GDM1 (cell line): ENCODE data around the gene ASTN2.

Source experiments
- DNase-seq: peaks from one replicate; lab custom pipeline; 2025; lab: John Stamatoyannopoulos, UW

ASTN2 gene

GRCh38 chr9:117164512-117164911 is 250.3 kb downstream of the ASTN2 start:
- no peak for DNase-seq

DNA sequence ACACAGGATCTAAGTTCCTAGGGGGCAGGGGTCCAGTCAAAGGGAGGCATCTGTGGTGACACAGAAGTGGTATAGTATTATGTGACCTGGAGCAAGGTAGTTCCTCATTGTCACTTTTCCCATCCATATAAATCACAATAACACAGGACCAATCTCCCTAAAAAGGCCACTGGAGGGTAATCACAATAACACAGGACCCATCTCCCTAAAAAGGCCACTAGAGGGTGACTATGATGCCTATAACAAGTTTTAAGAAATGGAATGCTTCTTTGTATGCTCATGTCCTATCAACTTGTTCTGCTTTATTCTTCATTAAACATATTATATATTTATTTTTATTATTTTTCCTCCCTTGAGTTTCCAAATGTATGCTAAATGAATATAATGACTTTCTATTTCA is 254.6 kb downstream of the ASTN2 start:
- no peak for DNase-seq

- DNase-seq, result no peak
These were observed 257.9 kb downstream of the ASTN2 start for GRCh38 chr9:117156771-117157535.

GRCh38 chr9:117156144-117156688 is 258.6 kb downstream of the ASTN2 start:
- DNase-seq, result no peak

DNA sequence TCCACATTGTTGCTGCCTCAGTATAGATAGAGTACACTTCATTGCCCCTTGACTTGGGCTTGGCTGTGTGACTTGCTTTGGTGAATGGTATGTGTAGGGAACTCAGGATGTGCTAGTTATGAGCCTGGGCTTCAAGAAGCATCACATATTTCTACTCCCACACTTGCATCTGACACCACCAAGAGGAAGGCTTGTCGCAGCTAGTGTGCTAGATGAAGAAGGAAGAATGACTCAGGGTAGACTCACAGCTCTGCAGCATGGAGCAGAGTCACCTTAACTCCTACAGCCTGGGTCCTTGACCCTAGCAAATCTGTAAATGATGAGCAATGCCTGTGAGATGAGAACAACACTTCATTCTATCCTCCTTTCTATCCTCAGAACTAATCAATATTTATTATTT is 261.8 kb downstream of the ASTN2 start:
- no peak for DNase-seq

DNA sequence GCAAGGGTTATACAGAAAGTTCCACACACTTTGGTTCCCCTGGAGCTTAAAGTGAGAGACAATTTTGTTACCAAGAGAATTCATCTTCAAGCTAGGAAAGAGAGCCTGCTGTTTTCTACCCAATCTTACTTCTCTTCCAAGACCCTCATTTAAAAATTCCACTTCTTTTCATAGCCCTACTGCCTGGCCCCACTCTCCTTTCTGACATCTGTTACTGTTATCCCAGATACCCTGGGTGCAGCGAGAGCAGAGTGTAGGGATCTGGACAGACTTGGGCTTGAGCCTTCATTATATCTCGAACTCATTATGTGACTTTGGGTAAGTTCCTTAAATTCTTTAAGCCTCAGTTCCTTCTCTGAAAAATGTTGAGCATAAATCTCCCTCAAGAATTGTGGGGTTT is 263.1 kb downstream of the ASTN2 start:
- no peak for DNase-seq

- DNase-seq, result no peak
These were observed 264.9 kb downstream of the ASTN2 start for GRCh38 chr9:117149996-117150395.

- no peak for DNase-seq
These were observed 268.9 kb downstream of the ASTN2 start for GRCh38 chr9:117145811-117146490.

DNA sequence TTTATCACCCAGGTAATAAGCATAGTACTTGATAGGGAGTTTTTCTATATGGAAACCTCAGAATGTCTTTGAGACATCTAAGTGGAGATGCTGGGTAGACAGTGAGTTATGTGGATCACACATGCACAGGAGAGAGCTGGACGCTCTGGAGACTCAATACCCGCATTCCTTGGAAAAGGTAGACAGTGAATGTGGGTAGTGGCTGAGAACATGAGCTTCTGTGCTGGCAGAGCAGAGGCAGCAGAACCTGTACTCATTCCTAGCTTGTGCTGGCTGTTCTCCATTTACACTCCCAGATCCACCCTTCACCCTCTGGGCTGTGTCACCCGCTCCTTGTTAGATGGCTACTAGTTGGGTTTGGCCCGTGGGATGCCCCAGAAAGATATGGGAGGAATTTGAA is 269.8 kb downstream of the ASTN2 start:
- no peak for DNase-seq

DNA sequence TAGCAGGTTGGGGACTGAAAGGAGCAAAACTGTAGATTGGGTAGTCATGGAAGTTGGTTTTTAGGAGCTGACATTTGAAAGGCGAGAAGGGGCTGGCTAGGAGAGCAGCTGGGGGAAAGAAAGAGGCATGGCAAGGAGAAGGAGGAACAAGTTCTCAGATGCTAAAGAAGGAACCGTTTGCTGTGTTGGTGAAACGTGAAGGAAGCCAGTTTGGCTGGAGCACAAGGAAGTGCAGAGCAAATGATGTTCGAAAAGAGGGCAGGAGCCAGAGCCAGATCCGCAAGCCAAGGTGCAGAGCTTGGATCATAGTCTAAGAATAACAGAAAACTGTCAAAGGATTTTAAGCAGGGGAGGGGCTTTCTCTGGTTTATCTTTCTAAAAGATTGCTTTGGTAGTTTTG is 276.6 kb downstream of the ASTN2 start:
- no peak for DNase-seq

- DNase-seq, result no peak
These were observed 278.4 kb downstream of the ASTN2 start for GRCh38 chr9:117136461-117136860.

DNA sequence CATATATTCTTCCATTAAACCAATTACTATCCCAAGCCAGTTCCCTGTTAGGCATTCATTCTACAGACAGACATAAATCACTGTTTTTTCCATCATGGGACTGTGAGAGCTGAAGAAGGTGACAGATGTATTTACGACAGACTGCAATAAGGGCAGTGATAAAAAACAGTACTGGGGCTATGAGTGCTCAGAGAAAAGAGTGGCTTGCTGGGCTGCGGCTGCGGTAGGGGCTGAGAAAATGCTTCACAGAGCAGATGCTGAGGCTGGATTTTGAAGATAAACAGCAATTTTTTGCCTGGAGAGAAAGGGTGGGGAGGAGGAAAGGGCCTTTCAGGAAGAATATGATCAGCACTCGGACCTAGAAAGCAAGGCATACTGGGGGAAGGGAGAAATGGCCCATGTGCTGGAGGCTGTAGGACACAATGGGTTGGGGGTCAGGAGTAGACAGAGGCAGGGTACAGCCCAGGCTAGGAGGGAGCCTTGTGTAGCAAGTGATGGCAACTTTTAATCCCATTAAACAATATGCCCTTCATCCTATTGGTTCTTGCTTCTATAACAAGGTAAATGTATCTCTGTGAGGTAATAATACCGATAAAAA is 279.3 kb downstream of the ASTN2 start:
- no peak for DNase-seq

- DNase-seq, result no peak
These were observed 279.9 kb downstream of the ASTN2 start for GRCh38 chr9:117134826-117135500.

- DNase-seq, result no peak
These were observed 288.0 kb downstream of the ASTN2 start for GRCh38 chr9:117126871-117127270.

GRCh38 chr9:117125531-117125930 is 289.3 kb downstream of the ASTN2 start:
- DNase-seq, result no peak

DNA sequence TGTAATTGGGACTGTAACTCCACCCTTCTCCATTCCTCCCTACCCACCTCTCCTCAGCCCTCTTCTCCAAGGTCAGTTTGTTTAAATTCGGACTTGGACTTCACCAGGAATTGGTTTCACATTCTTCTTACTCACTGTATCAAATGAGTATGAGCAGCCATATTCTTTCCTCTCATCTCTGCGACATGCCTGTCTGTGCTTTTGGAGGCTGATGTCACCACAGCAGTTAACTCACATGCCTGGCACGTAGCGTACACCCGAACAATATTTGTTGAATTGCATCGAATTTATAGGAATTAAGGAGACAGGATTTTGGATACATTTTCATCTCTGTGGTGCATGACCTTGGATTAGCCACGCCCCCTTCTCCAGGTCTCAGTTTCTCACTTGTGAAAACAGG is 291.1 kb downstream of the ASTN2 start:
- DNase-seq, result no peak

DNA sequence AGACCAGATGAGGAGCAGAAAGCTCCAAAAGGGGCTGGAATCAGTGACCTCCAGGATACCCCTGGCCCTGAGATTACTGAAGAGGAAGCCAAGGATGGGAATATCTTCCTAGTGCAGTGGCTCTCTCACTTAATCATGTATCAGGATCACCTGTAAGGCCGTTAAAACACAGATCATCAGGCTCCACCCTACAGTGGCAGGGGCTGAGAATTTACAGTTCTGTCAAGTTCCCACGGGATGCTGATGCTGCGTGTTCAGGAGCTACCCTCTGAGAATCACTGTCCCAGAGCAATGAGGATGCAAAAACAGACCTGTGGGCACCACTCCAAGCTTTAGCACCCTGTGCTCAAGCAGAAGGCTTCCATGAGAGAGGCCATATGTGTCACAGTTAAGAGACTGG is 291.9 kb downstream of the ASTN2 start:
- DNase-seq, result no peak

GRCh38 chr9:117122102-117122501 is 292.8 kb downstream of the ASTN2 start:
- DNase-seq, result no peak

- no peak for DNase-seq
These were observed 293.5 kb downstream of the ASTN2 start for GRCh38 chr9:117121316-117121715.

GRCh38 chr9:117120061-117120460 is 294.8 kb downstream of the ASTN2 start:
- no peak for DNase-seq

DNA sequence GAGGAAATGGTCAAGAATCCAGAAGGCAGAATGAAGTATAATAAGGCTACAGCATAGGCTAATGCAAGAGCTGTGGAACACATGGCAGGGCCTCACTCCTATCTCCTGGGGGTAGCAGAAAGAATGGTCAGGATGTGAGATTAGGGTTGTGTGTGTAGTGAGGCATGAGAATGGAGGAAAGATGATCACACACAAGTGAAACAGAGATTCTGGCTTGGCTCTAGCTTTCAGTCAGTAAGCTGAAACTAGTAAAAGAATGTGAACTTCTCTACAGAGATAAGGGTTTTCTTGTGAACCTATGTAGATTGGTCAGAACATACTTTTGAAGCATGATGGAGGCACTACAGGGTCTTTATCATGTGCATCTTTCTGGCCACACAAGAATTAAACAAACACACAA is 298.8 kb downstream of the ASTN2 start:
- no peak for DNase-seq

- no peak for DNase-seq
These were observed 300.1 kb downstream of the ASTN2 start for GRCh38 chr9:117114768-117115167.
